VCaP (cell line): ENCODE measurements around the gene MX1.
A peak's percentile ranks its signal among the peaks of the same experiment; 100 is the strongest.

Experiments
- H3K27ac ChIP-seq: fragments of 450-650 bp; 2 replicates; pipeline ENCODE4 v1.5.1; 2017
- TF ChIP-seq, protein P1 (sequence below): fragments of 450-650 bp; conservative IDR thresholded peaks from 2 replicates; pipeline ENCODE4 v1.5.1; 2017; ENCODE audit warnings: mild to moderate bottlenecking, moderate library complexity

MX1 gene

DNA sequence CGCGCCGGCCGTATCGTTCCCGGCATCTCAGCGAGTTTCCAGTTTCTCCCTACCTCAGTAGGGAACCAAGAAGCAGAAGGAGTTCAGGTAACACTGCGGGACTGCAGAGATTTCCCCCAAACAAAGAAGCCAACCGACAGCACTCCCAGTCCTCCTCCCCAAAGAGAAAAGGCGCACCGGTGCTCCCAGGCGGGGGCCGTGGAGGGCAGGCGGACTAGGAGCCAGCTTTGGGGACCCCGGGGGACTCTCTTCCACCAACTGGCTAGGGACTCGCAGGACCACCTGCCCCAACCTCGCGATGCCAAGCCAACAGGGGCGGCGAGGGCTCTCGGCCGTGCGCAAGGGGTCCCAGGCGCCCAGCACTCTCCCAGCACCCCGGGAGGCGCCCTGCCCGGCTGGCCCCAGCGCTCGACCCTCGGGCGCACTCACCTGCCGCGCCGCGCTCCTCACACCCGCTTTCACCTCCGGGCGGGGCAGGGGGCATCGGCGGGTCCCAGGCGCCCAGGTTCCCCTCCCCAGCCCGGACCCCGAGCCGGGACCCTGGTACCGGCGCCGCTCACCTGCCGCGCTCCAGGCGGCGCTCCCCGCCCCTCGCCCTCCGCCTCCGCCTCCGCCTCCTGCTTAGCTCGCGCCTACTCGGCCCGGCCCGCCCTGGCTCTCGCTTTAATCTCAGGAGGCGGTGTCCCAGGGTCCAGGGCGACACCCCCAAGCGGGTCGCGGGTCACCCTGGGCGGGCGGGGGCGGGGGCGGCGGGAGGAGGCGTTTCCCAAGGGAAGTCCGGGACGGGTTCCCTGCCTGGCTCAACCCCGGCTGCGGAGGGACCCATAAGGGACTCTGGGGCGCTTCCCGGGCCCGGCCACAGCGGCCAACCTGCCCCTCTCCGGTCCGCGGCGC, 81.7 kb downstream of the MX1 start, which contains the start of gene TMPRSS2:
Gene TMPRSS2 (minus strand): TSS at position 638 of the 894 bp plus-strand sequence. CDS start 10,025 bp downstream, outside the sequence.
- TF ChIP-seq, protein P1, sequence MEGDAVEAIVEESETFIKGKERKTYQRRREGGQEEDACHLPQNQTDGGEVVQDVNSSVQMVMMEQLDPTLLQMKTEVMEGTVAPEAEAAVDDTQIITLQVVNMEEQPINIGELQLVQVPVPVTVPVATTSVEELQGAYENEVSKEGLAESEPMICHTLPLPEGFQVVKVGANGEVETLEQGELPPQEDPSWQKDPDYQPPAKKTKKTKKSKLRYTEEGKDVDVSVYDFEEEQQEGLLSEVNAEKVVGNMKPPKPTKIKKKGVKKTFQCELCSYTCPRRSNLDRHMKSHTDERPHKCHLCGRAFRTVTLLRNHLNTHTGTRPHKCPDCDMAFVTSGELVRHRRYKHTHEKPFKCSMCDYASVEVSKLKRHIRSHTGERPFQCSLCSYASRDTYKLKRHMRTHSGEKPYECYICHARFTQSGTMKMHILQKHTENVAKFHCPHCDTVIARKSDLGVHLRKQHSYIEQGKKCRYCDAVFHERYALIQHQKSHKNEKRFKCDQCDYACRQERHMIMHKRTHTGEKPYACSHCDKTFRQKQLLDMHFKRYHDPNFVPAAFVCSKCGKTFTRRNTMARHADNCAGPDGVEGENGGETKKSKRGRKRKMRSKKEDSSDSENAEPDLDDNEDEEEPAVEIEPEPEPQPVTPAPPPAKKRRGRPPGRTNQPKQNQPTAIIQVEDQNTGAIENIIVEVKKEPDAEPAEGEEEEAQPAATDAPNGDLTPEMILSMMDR, result peak; percentile 25
- H3K27ac ChIP-seq, result peak within 1 kb of the TSS; percentile 100

DNA sequence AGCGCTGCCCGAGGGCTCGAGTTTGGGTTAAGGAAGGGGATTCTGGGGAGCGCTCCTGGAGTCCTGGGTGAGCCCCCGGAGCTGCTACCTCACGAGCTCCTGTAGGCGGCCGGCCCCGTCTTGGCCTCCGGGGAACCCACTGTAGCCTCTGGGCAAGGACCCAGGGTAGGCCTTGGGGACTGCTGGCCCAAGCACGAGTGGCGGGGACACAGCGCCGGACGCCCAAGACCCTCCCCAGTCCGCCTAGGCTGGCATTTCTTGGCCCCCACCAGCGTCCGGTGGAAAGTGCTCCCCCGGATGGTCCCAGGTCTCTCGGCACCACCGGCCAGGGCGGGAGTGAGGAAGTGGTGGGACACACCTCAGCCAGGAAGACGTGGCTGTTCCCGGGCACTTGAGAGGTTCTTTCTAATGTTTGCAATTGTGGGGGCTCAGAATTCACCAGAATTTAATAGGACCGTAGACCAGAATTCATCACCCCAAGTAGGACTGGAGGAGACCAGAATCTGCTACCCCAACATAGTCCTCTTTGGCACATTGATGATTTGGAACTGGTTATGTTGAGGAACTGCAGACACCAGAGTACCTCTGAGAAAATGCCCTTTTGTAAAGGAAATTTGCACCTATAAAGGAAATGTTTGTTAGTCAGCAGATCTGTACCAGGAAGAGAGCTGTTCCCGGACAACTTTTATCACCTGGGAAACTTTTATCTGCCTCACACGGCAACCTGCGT, 82.5 kb downstream of the MX1 start:
- TF ChIP-seq, protein P1, result no peak
- peak overlapping the region; percentile 100 for H3K27ac ChIP-seq
